H9 (cell line): Measurements from ENCODE around the gene STYXL2. TPM values are rescaled to one million over a fixed set of nuclear protein-coding genes. Genes with fewer than 3 reads are reported as not detected.

ENCODE experiments used
- DNase-seq: peaks from one replicate; pipeline ENCODE4 v3.0.0-alpha.2; 2017
- H2AFZ ChIP-seq: one replicate; pipeline ENCODE4 v1.6.1; 2013; ENCODE audit warnings: mild to moderate bottlenecking, low read length, control low read depth, moderate library complexity
- H2AK5ac ChIP-seq: 2 replicates; pipeline ENCODE4 v1.6.1; 2013; ENCODE audit warnings: low read length, control low read depth, mixed read lengths; ENCODE audit not compliant: insufficient read length
- H2BK120ac ChIP-seq: one replicate; pipeline ENCODE4 v1.6.1; 2013; ENCODE audit warnings: low read depth, mild to moderate bottlenecking, low read length, control low read depth, inconsistent platforms; ENCODE audit not compliant: poor library complexity, severe bottlenecking
- H2BK12ac ChIP-seq: 2 replicates; pipeline ENCODE4 v1.6.1; 2013; ENCODE audit warnings: low read length, control low read depth, mixed read lengths, low read depth; ENCODE audit not compliant: insufficient read length
- H2BK15ac ChIP-seq: 2 replicates; pipeline ENCODE4 v1.6.1; 2013; ENCODE audit warnings: low read depth, low read length, control low read depth
- H2BK20ac ChIP-seq: one replicate; pipeline ENCODE4 v1.6.1; 2013; ENCODE audit warnings: low read depth, mild to moderate bottlenecking, low read length, control low read depth, inconsistent platforms; ENCODE audit not compliant: poor library complexity, severe bottlenecking
- H2BK5ac ChIP-seq: 2 replicates; pipeline ENCODE4 v1.6.1; 2013; ENCODE audit warnings: low read length, control low read depth, mixed read lengths; ENCODE audit not compliant: insufficient read length
- H3K14ac ChIP-seq: 2 replicates; pipeline ENCODE4 v1.6.1; 2013; ENCODE audit warnings: low read length, control low read depth; ENCODE audit not compliant: insufficient read depth
- H3K18ac ChIP-seq: 2 replicates; pipeline ENCODE4 v1.6.1; 2013; ENCODE audit warnings: low read depth, mild to moderate bottlenecking, mixed read lengths, low read length, control low read depth; ENCODE audit not compliant: insufficient read length
- H3K23ac ChIP-seq: 2 replicates; pipeline ENCODE4 v1.6.1; 2013; ENCODE audit warnings: low read length, control low read depth, mixed read lengths, low read depth; ENCODE audit not compliant: insufficient read length
- H3K23me2 ChIP-seq: 2 replicates; pipeline ENCODE4 v1.6.1; 2013; ENCODE audit warnings: low read depth, mild to moderate bottlenecking, mixed read lengths, low read length, control low read depth; ENCODE audit not compliant: insufficient read length, poor library complexity, severe bottlenecking
- H3K27ac ChIP-seq: 2 replicates; pipeline ENCODE4 v1.5.1; 2013; ENCODE audit warnings: low read length, control low read depth, mixed read lengths, low read depth; ENCODE audit not compliant: insufficient read length
- H3K27me3 ChIP-seq: 2 replicates; pipeline ENCODE4 v1.6.1; 2013; ENCODE audit warnings: low read length, control low read depth, inconsistent platforms; ENCODE audit not compliant: insufficient read depth
- H3K4ac ChIP-seq: 2 replicates; pipeline ENCODE4 v1.6.1; 2013; ENCODE audit warnings: low read depth, mild to moderate bottlenecking, control low read depth, inconsistent platforms, low read length, moderate library complexity
- H3K4me1 ChIP-seq: 2 replicates; pipeline ENCODE4 v1.6.1; 2013; ENCODE audit warnings: low read length, control low read depth, inconsistent platforms; ENCODE audit not compliant: insufficient read depth
- H3K4me2 ChIP-seq: 2 replicates; pipeline ENCODE4 v1.6.1; 2013; ENCODE audit warnings: low read length, control low read depth, mixed read lengths; ENCODE audit not compliant: insufficient read length, insufficient read depth
- H3K56ac ChIP-seq: 2 replicates; pipeline ENCODE4 v1.6.1; 2013; ENCODE audit warnings: low read depth, mild to moderate bottlenecking, mixed read lengths, low read length, control low read depth; ENCODE audit not compliant: insufficient read length
- H3K79me1 ChIP-seq: 2 replicates; pipeline ENCODE4 v1.6.1; 2013; ENCODE audit warnings: low read depth, mild to moderate bottlenecking, moderate library complexity, low read length, control low read depth, inconsistent platforms; ENCODE audit not compliant: insufficient read depth, poor library complexity, severe bottlenecking
- H3K79me2 ChIP-seq: 2 replicates; pipeline ENCODE4 v1.6.1; 2013; ENCODE audit warnings: low read length, control low read depth, inconsistent platforms; ENCODE audit not compliant: insufficient read depth
- H3K9ac ChIP-seq: 2 replicates; pipeline ENCODE4 v1.6.1; 2013; ENCODE audit warnings: low read length, control low read depth, mixed read lengths; ENCODE audit not compliant: insufficient read length; ENCODE audit errors: extremely low read depth
- H3K9me3 ChIP-seq: one replicate; pipeline ENCODE4 v1.6.1; 2013; ENCODE audit warnings: low read depth, low read length, inconsistent platforms; ENCODE audit not compliant: control insufficient read depth
- H3T11ph ChIP-seq: one replicate; pipeline ENCODE4 v1.6.1; 2013; ENCODE audit warnings: mild to moderate bottlenecking, low read length, control low read depth, inconsistent platforms
- H4K20me1 ChIP-seq: one replicate; pipeline ENCODE4 v1.6.1; 2013; ENCODE audit not compliant: control insufficient read depth, insufficient read length, insufficient read depth
- H4K5ac ChIP-seq: 2 replicates; pipeline ENCODE4 v1.6.1; 2013; ENCODE audit warnings: low read depth, mild to moderate bottlenecking, mixed read lengths, low read length, control low read depth; ENCODE audit not compliant: insufficient read length
- H4K8ac ChIP-seq: replicated peaks from 2 replicates; pipeline ENCODE4 v1.6.1; 2013; ENCODE audit warnings: low read length, control low read depth, mixed read lengths, low read depth; ENCODE audit not compliant: insufficient read length
- H4K91ac ChIP-seq: 2 replicates; pipeline ENCODE4 v1.6.1; 2013; ENCODE audit warnings: low read depth, mild to moderate bottlenecking, moderate library complexity, mixed read lengths, low read length, control low read depth; ENCODE audit not compliant: insufficient read length
- H3K27ac Mint-ChIP-seq, 3 experiments: 2 replicates in 2 of 3; 3 replicates in 1 of 3; pipeline ENCODE4 v1.8.0; 2020 to 2021; ENCODE audit warnings: mixed read lengths in 3 of 3, mild to moderate bottlenecking in 1 of 3, moderate library complexity in 1 of 3
- H3K27me3 Mint-ChIP-seq: 2 replicates; pipeline ENCODE4 v1.8.0; 2021; ENCODE audit warnings: low read depth, mild to moderate bottlenecking, moderate library complexity, mixed read lengths
- H3K36me3 Mint-ChIP-seq, 3 experiments: 2 replicates in 2 of 3; 3 replicates in 1 of 3; pipeline ENCODE4 v1.8.0; 2020 to 2021; ENCODE audit warnings: low read depth in 3 of 3, mixed read lengths in 3 of 3; ENCODE audit not compliant: insufficient read depth in 1 of 3
- H3K4me1 Mint-ChIP-seq, 2 experiments: 2 replicates each; pipeline ENCODE4 v1.8.0; 2020; ENCODE audit warnings: mixed read lengths in 2 of 2
- H3K4me3 Mint-ChIP-seq, 2 experiments: 2 replicates in 1 of 2; 3 replicates in 1 of 2; pipeline ENCODE4 v1.8.0; 2020 to 2021; ENCODE audit warnings: mild to moderate bottlenecking in 2 of 2, mixed read lengths in 2 of 2, moderate library complexity in 1 of 2
- H3K9me3 Mint-ChIP-seq, 2 experiments: 2 replicates in 1 of 2; 3 replicates in 1 of 2; pipeline ENCODE4 v1.8.0; 2020; ENCODE audit warnings: mild to moderate bottlenecking in 2 of 2, mixed read lengths in 2 of 2, moderate library complexity in 1 of 2
- CTCF ChIP-seq: fragments of 200-600 bp; sonication (generic); conservative IDR thresholded peaks from 3 replicates; pipeline ENCODE4 v1.8.0; 2021; ENCODE audit warnings: antibody characterized with exemption, mild to moderate bottlenecking
- total RNA-seq: library from RNA; stranded (reverse); gene quantifications from 2 replicates; pipeline ENCODE4 v1.2.1, GENCODE V29; 2021

The STYXL2 gene
- total RNA-seq, 1 experiment from 2014 or later: 0.09 TPM

GRCh38 chr1:167084757-167085156, 9.1 kb upstream of the STYXL2 start:
- Histone ChIP-seq H3K9ac (no peak overlapping the region), H2BK20ac (no peak overlapping the region), H2BK12ac (no peak overlapping the region), H3K4me1 (no peaks in the 10 kb centered on the region), H4K5ac (no peak overlapping the region), H3K27ac (no peak overlapping the region), H2BK120ac (no peak overlapping the region), H4K8ac (no peak overlapping the region), H2BK15ac (no peak overlapping the region), H3K56ac (no peak overlapping the region), H2AFZ (no peak overlapping the region), H2AK5ac (no peak overlapping the region), H2BK5ac (no peak overlapping the region), H3K23me2 (no peaks in the 10 kb centered on the region), H3K4me2 (no peak overlapping the region), H3K14ac (no peak overlapping the region), H4K91ac (no peak overlapping the region), H3K4ac (no peak overlapping the region), H3T11ph (no peak overlapping the region), H3K23ac (no peak overlapping the region), H3K18ac (no peak overlapping the region), H3K9me3 (no peaks in the 10 kb centered on the region), H3K27me3 (no peaks in the 10 kb centered on the region), H3K79me2 (no peaks in the 10 kb centered on the region), H4K20me1 (no peaks in the 10 kb centered on the region), H3K79me1 (no peaks in the 10 kb centered on the region)
- no peaks in the 10 kb centered on the region; a peak in 1 of 5 replicates for H3K9me3 Mint-ChIP-seq
- no peak overlapping the region for H3K4me3 Mint-ChIP-seq
- H3K27ac Mint-ChIP-seq: no peak overlapping the region
- peaks cover 11% of the 10 kb centered on the region for H3K27me3 Mint-ChIP-seq
- peaks cover 4 to 16% of the 10 kb centered on the region in 2 experiments for H3K4me1 Mint-ChIP-seq
- no peaks in the 10 kb centered on the region for H3K36me3 Mint-ChIP-seq
- no peak for TF ChIP-seq CTCF
- DNase-seq: no peak
